BLaER1 (cell line): Measurements from ENCODE around the gene MTERF2.
"Not testable (repeated sequence)": the region's sequence is repeated elsewhere in the genome, so short reads cannot be mapped to it uniquely, and the experiment has no call there.

Source experiments
- H3K27ac ChIP-seq: shearing (Covaris generic); formaldehyde crosslinking; 2 replicates; pipeline ENCODE4 v1.8.1; 2022
- H3K27me3 ChIP-seq: shearing (Covaris generic); formaldehyde crosslinking; 2 replicates; pipeline ENCODE4 v1.8.1; 2022
- H3K36me3 ChIP-seq: shearing (Covaris generic); formaldehyde crosslinking; 2 replicates; pipeline ENCODE4 v1.8.1; 2022
- H3K4me1 ChIP-seq: shearing (Covaris generic); formaldehyde crosslinking; 2 replicates; pipeline ENCODE4 v1.8.1; 2022
- H3K4me2 ChIP-seq: shearing (Covaris generic); formaldehyde crosslinking; 2 replicates; pipeline ENCODE4 v1.8.1; 2022
- H3K4me3 ChIP-seq: shearing (Covaris generic); formaldehyde crosslinking; 2 replicates; pipeline ENCODE4 v1.8.1; 2022
- H3K9ac ChIP-seq: shearing (Covaris generic); formaldehyde crosslinking; 2 replicates; pipeline ENCODE4 v1.8.1; 2022
- H3K9me3 ChIP-seq: shearing (Covaris generic); formaldehyde crosslinking; 2 replicates; pipeline ENCODE4 v1.8.1; 2022
- H4K20me1 ChIP-seq: shearing (Covaris generic); formaldehyde crosslinking; 2 replicates; pipeline ENCODE4 v1.8.1; 2022
- Cebpa-rat ChIP-seq: shearing (Covaris generic); IDR thresholded peaks from 2 replicates; pipeline ENCODE4 v1.8.1; 2022

Gene MTERF2

GRCh38 chr12:107025671-107026070 is 38.7 kb upstream of the MTERF2 start:
- H3K36me3 ChIP-seq = peaks cover 8% of the 10 kb centered on the region; the same call in 1 of the 2 replicates
- peaks cover 41% of the 10 kb centered on the region for H3K4me1 ChIP-seq
- H3K4me2 ChIP-seq = no peak overlapping the region
- no peak overlapping the region for H3K27ac ChIP-seq
- no peak overlapping the region for H3K9ac ChIP-seq
- H4K20me1 ChIP-seq = no peaks in the 10 kb centered on the region
- no peak for TF ChIP-seq Cebpa-rat
- peaks cover 7% of the 10 kb centered on the region; the same call in 1 of the 2 replicates for H3K9me3 ChIP-seq
- H3K4me3 ChIP-seq = no peak overlapping the region
- H3K27me3 ChIP-seq = no peaks in the 10 kb centered on the region

- Histone ChIP-seq H3K27me3 (no peaks in the 10 kb centered on the region), H3K4me1 (no peaks in the 10 kb centered on the region), H3K4me3 (no peak overlapping the region), H3K36me3 (peaks cover 20% of the 10 kb centered on the region; the same call in 1 of the 2 replicates), H3K9ac (no peak overlapping the region), H3K4me2 (no peak overlapping the region), H4K20me1 (no peaks in the 10 kb centered on the region), H3K27ac (no peak overlapping the region), H3K9me3 (peaks cover 13% of the 10 kb centered on the region; the same call in 1 of the 2 replicates)
- TF ChIP-seq Cebpa-rat = no peak
Measured at GRCh38 chr12:107019546-107019945, 32.6 kb upstream of the MTERF2 start.

- Histone ChIP-seq H3K9ac (no peak overlapping the region), H4K20me1 (no peaks in the 10 kb centered on the region), H3K4me2 (no peak overlapping the region), H3K36me3 (peaks cover 24% of the 10 kb centered on the region; the same call in 1 of the 2 replicates), H3K9me3 (peaks cover 13% of the 10 kb centered on the region; the same call in 1 of the 2 replicates), H3K27ac (no peak overlapping the region), H3K4me1 (no peaks in the 10 kb centered on the region), H3K4me3 (no peak overlapping the region), H3K27me3 (no peaks in the 10 kb centered on the region)
- no peak for TF ChIP-seq Cebpa-rat
Measured at GRCh38 chr12:107017042-107017441, 30.1 kb upstream of the MTERF2 start.

GRCh38 chr12:107014055-107014454 is 27.1 kb upstream of the MTERF2 start:
- H3K9me3 ChIP-seq = no peaks in the 10 kb centered on the region
- 0 out of 2 replicates have a peak, but pooled peaks cover 7% of the 10 kb centered on the region for H3K36me3 ChIP-seq
- no peak for TF ChIP-seq Cebpa-rat
- H3K4me2 ChIP-seq = no peak overlapping the region
- H3K4me3 ChIP-seq = no peak overlapping the region
- H3K4me1 ChIP-seq = no peaks in the 10 kb centered on the region
- no peak overlapping the region for H3K27ac ChIP-seq
- H4K20me1 ChIP-seq = no peaks in the 10 kb centered on the region
- no peak overlapping the region for H3K9ac ChIP-seq
- H3K27me3 ChIP-seq = no peaks in the 10 kb centered on the region

GRCh38 chr12:107012736-107013425 is 25.9 kb upstream of the MTERF2 start:
- H3K36me3 ChIP-seq = 0 out of 2 replicates have a peak, but pooled peaks cover 4% of the 10 kb centered on the region
- no peaks in the 10 kb centered on the region for H3K27me3 ChIP-seq
- no peak for TF ChIP-seq Cebpa-rat

GRCh38 chr12:107011519-107011918 is 24.6 kb upstream of the MTERF2 start:
- H3K27ac ChIP-seq = no peak overlapping the region
- no peaks in the 10 kb centered on the region for H3K27me3 ChIP-seq
- no peak overlapping the region for H3K4me3 ChIP-seq
- no peaks in the 10 kb centered on the region for H4K20me1 ChIP-seq
- H3K9me3 ChIP-seq = peaks cover 4% of the 10 kb centered on the region; the same call in 1 of the 2 replicates
- no peaks in the 10 kb centered on the region for H3K4me1 ChIP-seq
- H3K36me3 ChIP-seq = 0 out of 2 replicates have a peak, but pooled peaks cover 4% of the 10 kb centered on the region
- no peak overlapping the region for H3K9ac ChIP-seq
- H3K4me2 ChIP-seq = no peak overlapping the region
- TF ChIP-seq Cebpa-rat = no peak

More at GRCh38 chr12:107012736-107013425, 25.9 kb upstream of the MTERF2 start:
- H3K9ac ChIP-seq = no peak overlapping the region
- H3K4me3 ChIP-seq = no peak overlapping the region
- no peaks in the 10 kb centered on the region for H3K4me1 ChIP-seq
- H3K27ac ChIP-seq = no peak overlapping the region
- H3K4me2 ChIP-seq = no peak overlapping the region
- H4K20me1 ChIP-seq = no peaks in the 10 kb centered on the region
- H3K9me3 ChIP-seq = peaks cover 4% of the 10 kb centered on the region; the same call in 1 of the 2 replicates

GRCh38 chr12:107007411-107007810 is 20.5 kb upstream of the MTERF2 start:
- H3K4me1 ChIP-seq = no peaks in the 10 kb centered on the region
- no peak for TF ChIP-seq Cebpa-rat
- H3K36me3 ChIP-seq = peaks cover 4% of the 10 kb centered on the region
- H3K27me3 ChIP-seq = no peaks in the 10 kb centered on the region
- H3K27ac ChIP-seq = no peak overlapping the region
- no peak overlapping the region for H3K4me3 ChIP-seq
- peaks cover 9% of the 10 kb centered on the region for H3K9me3 ChIP-seq
- H3K4me2 ChIP-seq = no peak overlapping the region
- no peaks in the 10 kb centered on the region for H4K20me1 ChIP-seq
- no peak overlapping the region for H3K9ac ChIP-seq

GRCh38 chr12:107002665-107003064 is 15.7 kb upstream of the MTERF2 start:
- not testable (repeated sequence) for H3K27me3 ChIP-seq, H3K4me2 ChIP-seq, H3K9me3 ChIP-seq, H4K20me1 ChIP-seq, H3K9ac ChIP-seq, H3K27ac ChIP-seq, H3K4me3 ChIP-seq, H3K4me1 ChIP-seq
- peaks cover 32% of the 10 kb centered on the region for H3K36me3 ChIP-seq

GRCh38 chr12:106999446-106999845 is 12.5 kb upstream of the MTERF2 start:
- H3K27me3 ChIP-seq = no peaks in the 10 kb centered on the region
- no peaks in the 10 kb centered on the region for H4K20me1 ChIP-seq
- H3K27ac ChIP-seq = no peak overlapping the region
- no peak overlapping the region for H3K9ac ChIP-seq
- H3K4me2 ChIP-seq = no peak overlapping the region
- no peak for TF ChIP-seq Cebpa-rat
- no peak overlapping the region for H3K4me3 ChIP-seq
- H3K4me1 ChIP-seq = no peaks in the 10 kb centered on the region
- peaks cover 6% of the 10 kb centered on the region; the same call in 1 of the 2 replicates for H3K9me3 ChIP-seq
- H3K36me3 ChIP-seq = peaks cover 55% of the 10 kb centered on the region

- no peak overlapping the region for H3K4me2 ChIP-seq
- TF ChIP-seq Cebpa-rat = no peak
- no peak overlapping the region for H3K27ac ChIP-seq
- H3K27me3 ChIP-seq = no peaks in the 10 kb centered on the region
- H3K4me3 ChIP-seq = no peak overlapping the region
- no peaks in the 10 kb centered on the region for H3K4me1 ChIP-seq
- peaks cover 6% of the 10 kb centered on the region; the same call in 1 of the 2 replicates for H3K9me3 ChIP-seq
- H3K9ac ChIP-seq = no peak overlapping the region
- no peaks in the 10 kb centered on the region for H4K20me1 ChIP-seq
- peaks cover 55% of the 10 kb centered on the region for H3K36me3 ChIP-seq
Measured at GRCh38 chr12:106997916-106998315, 11.0 kb upstream of the MTERF2 start.

- H3K4me1 ChIP-seq, H3K4me3 ChIP-seq, H3K27me3 ChIP-seq, H3K9ac ChIP-seq, H4K20me1 ChIP-seq, H3K27ac ChIP-seq, H3K9me3 ChIP-seq, H3K4me2 ChIP-seq: not testable (repeated sequence)
- peaks cover 44% of the 10 kb centered on the region for H3K36me3 ChIP-seq
Measured at GRCh38 chr12:106996102-106996501, 9.2 kb upstream of the MTERF2 start.
